Measurements from ENCODE around the gene ERO1B. TPM values are rescaled to one million over a fixed set of nuclear protein-coding genes. Genes with fewer than 3 reads are reported as not detected.

Gene ERO1B, protein sequence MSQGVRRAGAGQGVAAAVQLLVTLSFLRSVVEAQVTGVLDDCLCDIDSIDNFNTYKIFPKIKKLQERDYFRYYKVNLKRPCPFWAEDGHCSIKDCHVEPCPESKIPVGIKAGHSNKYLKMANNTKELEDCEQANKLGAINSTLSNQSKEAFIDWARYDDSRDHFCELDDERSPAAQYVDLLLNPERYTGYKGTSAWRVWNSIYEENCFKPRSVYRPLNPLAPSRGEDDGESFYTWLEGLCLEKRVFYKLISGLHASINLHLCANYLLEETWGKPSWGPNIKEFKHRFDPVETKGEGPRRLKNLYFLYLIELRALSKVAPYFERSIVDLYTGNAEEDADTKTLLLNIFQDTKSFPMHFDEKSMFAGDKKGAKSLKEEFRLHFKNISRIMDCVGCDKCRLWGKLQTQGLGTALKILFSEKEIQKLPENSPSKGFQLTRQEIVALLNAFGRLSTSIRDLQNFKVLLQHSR
- total RNA-seq (2012; rRNA removed), result 0.54 and 1.7 TPM in 2 replicates
- 0.52 and 0.60 TPM in 2 replicates for polyA plus RNA-seq (2012; rRNA removed)
- polyA plus RNA-seq (2012; cell fraction: cytosol; rRNA removed), result 0.23 TPM in 2 replicates
- polyA plus RNA-seq (2012; cell fraction: nucleus; rRNA removed; ENCODE audit: low replicate concordance), result 0.33 and 0.94 TPM in 2 replicates
- percentile 37 among the genes with signal in this experiment for Bru-seq, nascent RNA
- BruChase-seq, experiment 1, labeled RNA remaining after a 6-hour chase, result percentile 39 among the genes with signal in this experiment
- BruChase-seq, experiment 2, labeled RNA remaining after a 2-hour chase, result percentile 40 among the genes with signal in this experiment
- long read RNA-seq, partial matches to known transcripts, result 0 of 3 reads
- long read RNA-seq, other reads (novel, unspliced or antisense), result 3 of 3 reads

- H2BK15ac ChIP-seq (ENCODE audit: low read depth, low read length), result no peak within 1 kb of the TSS
- no peaks in the 10 kb centered on the region for H3K36me3 ChIP-seq (ENCODE audit: control insufficient read depth, insufficient read depth, low read length)
- no peak within 1 kb of the TSS for H4K8ac ChIP-seq (ENCODE audit: low read depth in 2 of 2, low read length in 2 of 2)
- H3K4me1 ChIP-seq (ENCODE audit: control insufficient read depth, insufficient read depth, low read length), result no peaks in the 10 kb centered on the region; the same call in 1 of the 2 replicates
- no peak within 1 kb of the TSS for H2BK20ac ChIP-seq (ENCODE audit: low read depth, low read length)
- TF ChIP-seq, protein P1, sequence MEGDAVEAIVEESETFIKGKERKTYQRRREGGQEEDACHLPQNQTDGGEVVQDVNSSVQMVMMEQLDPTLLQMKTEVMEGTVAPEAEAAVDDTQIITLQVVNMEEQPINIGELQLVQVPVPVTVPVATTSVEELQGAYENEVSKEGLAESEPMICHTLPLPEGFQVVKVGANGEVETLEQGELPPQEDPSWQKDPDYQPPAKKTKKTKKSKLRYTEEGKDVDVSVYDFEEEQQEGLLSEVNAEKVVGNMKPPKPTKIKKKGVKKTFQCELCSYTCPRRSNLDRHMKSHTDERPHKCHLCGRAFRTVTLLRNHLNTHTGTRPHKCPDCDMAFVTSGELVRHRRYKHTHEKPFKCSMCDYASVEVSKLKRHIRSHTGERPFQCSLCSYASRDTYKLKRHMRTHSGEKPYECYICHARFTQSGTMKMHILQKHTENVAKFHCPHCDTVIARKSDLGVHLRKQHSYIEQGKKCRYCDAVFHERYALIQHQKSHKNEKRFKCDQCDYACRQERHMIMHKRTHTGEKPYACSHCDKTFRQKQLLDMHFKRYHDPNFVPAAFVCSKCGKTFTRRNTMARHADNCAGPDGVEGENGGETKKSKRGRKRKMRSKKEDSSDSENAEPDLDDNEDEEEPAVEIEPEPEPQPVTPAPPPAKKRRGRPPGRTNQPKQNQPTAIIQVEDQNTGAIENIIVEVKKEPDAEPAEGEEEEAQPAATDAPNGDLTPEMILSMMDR (conservative IDR thresholded peaks at IDR 0.05; ENCODE audit: low read depth, low read length), result no peak
- TF ChIP-seq POLR2A (IDR thresholded peaks at IDR 0.05; ENCODE audit: low read depth, low read length) (peak; percentile 66; the same call in 1 of the 2 replicates), FOS (IDR thresholded peaks at IDR 0.05; ENCODE audit: low read depth, low read length) (no peak), MXI1 (IDR thresholded peaks at IDR 0.05; ENCODE audit: borderline replicate concordance, low read depth, low read length) (peak; percentile 49; the same call in 1 of the 2 replicates), BHLHE40 (IDR thresholded peaks at IDR 0.05; ENCODE audit: low read depth, low read length) (no peak), SMC3 (IDR thresholded peaks at IDR 0.05; ENCODE audit: low read depth, low read length) (no peak), NFE2L2 (IDR thresholded peaks at IDR 0.05; ENCODE audit: low read depth, low read length) (no peak), MAZ (IDR thresholded peaks at IDR 0.05; ENCODE audit: borderline replicate concordance, low read depth, low read length) (peak; percentile 88; the same call in 1 of the 2 replicates), CHD1 (IDR thresholded peaks at IDR 0.05; ENCODE audit: low read depth, low read length) (no peak)
- TF ChIP-seq, protein P2, sequence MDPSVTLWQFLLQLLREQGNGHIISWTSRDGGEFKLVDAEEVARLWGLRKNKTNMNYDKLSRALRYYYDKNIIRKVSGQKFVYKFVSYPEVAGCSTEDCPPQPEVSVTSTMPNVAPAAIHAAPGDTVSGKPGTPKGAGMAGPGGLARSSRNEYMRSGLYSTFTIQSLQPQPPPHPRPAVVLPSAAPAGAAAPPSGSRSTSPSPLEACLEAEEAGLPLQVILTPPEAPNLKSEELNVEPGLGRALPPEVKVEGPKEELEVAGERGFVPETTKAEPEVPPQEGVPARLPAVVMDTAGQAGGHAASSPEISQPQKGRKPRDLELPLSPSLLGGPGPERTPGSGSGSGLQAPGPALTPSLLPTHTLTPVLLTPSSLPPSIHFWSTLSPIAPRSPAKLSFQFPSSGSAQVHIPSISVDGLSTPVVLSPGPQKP (IDR thresholded peaks at IDR 0.05; ENCODE audit: borderline replicate concordance, low read depth, low read length), result no peak
- no peak within 1 kb of the TSS for H3K56ac ChIP-seq (ENCODE audit: extremely low read depth, insufficient read depth, low read length)
- no peaks in the 10 kb centered on the region for H4K20me1 ChIP-seq (ENCODE audit: insufficient read depth, low read length)
- H2AK9ac ChIP-seq (replicated peaks; ENCODE audit: low read depth, low read length, poor library complexity), result peak within 1 kb of the TSS; percentile 34
- ATAC-seq (ENCODE audit: low read depth) (peak; percentile 99), DNase-seq (peak; percentile 90)
- no peaks in the 10 kb centered on the region for H3K9me1 ChIP-seq (ENCODE audit: insufficient read depth, low read length)
- in situ Hi-C loops (cut with MboI; ENCODE audit: low sequenced_read_pairs) (no loop called here), intact Hi-C loops (cut with micrococcal nuclease) (loop anchor here (2.0 to 5.0 kb wide), 3 partner anchors 139 to 240 kb away; partner anchors contain the start of genes GPR137B and LGALS8), dilution Hi-C loops (cut with HindIII; ENCODE audit: low sequenced_read_pairs, unreplicated experiment) (no loop called here)
- no peak within 1 kb of the TSS for H2BK5ac ChIP-seq (ENCODE audit: low read depth, low read length, poor library complexity, severe bottlenecking)
- peaks cover 5% of the 10 kb centered on the region for H3K27me3 ChIP-seq (ENCODE audit: control insufficient read depth, insufficient read depth, low read length)
- H3K27ac ChIP-seq (ENCODE audit: insufficient read depth, low read length), result no peak within 1 kb of the TSS
- no peak within 1 kb of the TSS for H3K14ac ChIP-seq (replicated peaks; ENCODE audit: low read depth, low read length)
- no peaks in the 10 kb centered on the region for H3K79me1 ChIP-seq (ENCODE audit: low read depth in 1 of 2, low read length in 2 of 2)
- 0% methylated on average over 29 of the region's 81 CpGs; no CpG with 5 or more reads in 1 of the 2 experiments for WGBS, 2 experiments (ENCODE audit: extremely low coverage in 2 of 2, insufficient read length in 1 of 2)
- no peak within 1 kb of the TSS for H3K18ac ChIP-seq (ENCODE audit: low read depth, low read length)
- BruUV-seq (replicated peaks), result no TSS peak
- ChIA-PET CTCF (interaction anchor here (0.6 kb wide), 1 partner anchor 189 kb away, joined by 8 read pairs; no protein-coding TSS in a partner anchor), POLR2A (ENCODE audit: unreplicated experiment) (no interaction called here)
- H3K4ac ChIP-seq (ENCODE audit: low read depth, low read length), result no peak within 1 kb of the TSS
- no peak within 1 kb of the TSS for H2AK5ac ChIP-seq (ENCODE audit: low read depth, low read length)
- H3K23ac ChIP-seq (ENCODE audit: low read depth, low read length), result 0 out of 2 replicates have a peak within 1 kb of the TSS, but pooled peaks have one; percentile 18
- no peaks in the 10 kb centered on the region for H3K9me3 ChIP-seq (ENCODE audit: control insufficient read depth, insufficient read depth, low read length)
- peak within 1 kb of the TSS; percentile 72 for H3K9ac ChIP-seq (ENCODE audit: low read depth, low read length)
- no peak within 1 kb of the TSS for H4K91ac ChIP-seq (ENCODE audit: insufficient read depth, low read depth, low read length)
- peak within 1 kb of the TSS; percentile 99 for H2AFZ ChIP-seq (replicated peaks; ENCODE audit: low read length, poor library complexity)
- no peak within 1 kb of the TSS for H2BK120ac ChIP-seq (ENCODE audit: low read depth, low read length)
- peak within 1 kb of the TSS; percentile 70 for H3K4me3 ChIP-seq (ENCODE audit: insufficient read depth, low read depth, low read length)
- no peak within 1 kb of the TSS for H4K5ac ChIP-seq (ENCODE audit: low read depth, low read length)
- H3K4me2 ChIP-seq (ENCODE audit: low read depth, low read length), result peak within 1 kb of the TSS; percentile 70
These were observed at the start of gene ERO1B for GRCh38 chr1:236281654-236282424. ERO1B (minus strand) TSS chr1:236281958; CDS start chr1:236281783, 175 bp downstream.
